ENCODE results near the gene TUBG1. TPM values are rescaled to one million over a fixed set of nuclear protein-coding genes. Genes with fewer than 3 reads are reported as not detected.

TUBG1 gene
- total RNA-seq (2021) (130 to 141 TPM (median 140 TPM) in 3 replicates), Bru-seq, nascent RNA (percentile 84 among the genes with signal in this experiment)
- long read RNA-seq, experiment 1, transcript TUBG1-201 (11 exons, 1,611 nt), result major isoform, 614 of 677 reads
- long read RNA-seq, experiment 1, partial matches to known transcripts, result 24 of 677 reads
- long read RNA-seq, experiment 1, other reads (novel, unspliced or antisense), result 39 of 677 reads
- long read RNA-seq, experiment 2, transcript TUBG1-201 (11 exons, 1,611 nt), result major isoform, 101 of 163 reads
- long read RNA-seq, experiment 2, partial matches to known transcripts, result 27 of 163 reads
- long read RNA-seq, experiment 2, other reads (novel, unspliced or antisense), result 35 of 163 reads
- long read RNA-seq, experiment 3, transcript TUBG1-201 (11 exons, 1,611 nt), result major isoform, 366 of 414 reads
- long read RNA-seq, experiment 3, partial matches to known transcripts, result 24 of 414 reads
- long read RNA-seq, experiment 3, other reads (novel, unspliced or antisense), result 24 of 414 reads

- Mint-ChIP-seq H3K4me3 (peak within 1 kb of the TSS; percentile 100), H3K27me3 (ENCODE audit: low read depth) (no peaks in the 10 kb centered on the region), H3K9me3 (no peaks in the 10 kb centered on the region), H3K36me3 (peaks cover 31% of the 10 kb centered on the region), H3K27ac (peak within 1 kb of the TSS; percentile 97), H3K4me1 (peaks cover 17% of the 10 kb centered on the region)
- peak; percentile 99 for DNase-seq (ENCODE audit: low spot score)
- ChIA-PET CTCF (interaction anchor here (0.5 to 3.5 kb wide), 24 partner anchors 9 to 389 kb away, joined by 3 to 55 read pairs (median 5); partner anchors contain the start of genes BECN1, CCR10, MLX and PLEKHH3), POLR2A (interaction anchor here (0.6 to 1.9 kb wide), 10 partner anchors 9 to 72 kb away, joined by 3 to 9 read pairs (median 4); partner anchors contain the start of genes PLEKHH3, PSMC3IP and TUBG2)
- ATAC-seq, result peak; percentile 94
- TF ChIP-seq AFF4 (CRISPR knock-in tag; IDR thresholded peaks at IDR 0.05; ENCODE audit: borderline replicate concordance) (no peak), NFE2L1 (CRISPR knock-in tag; IDR thresholded peaks at IDR 0.05) (0 out of 2 replicates have a peak, but pooled peaks have one; percentile 35), FOXK1 (CRISPR knock-in tag; IDR thresholded peaks at IDR 0.05) (peak; percentile 83), ARID4B (CRISPR knock-in tag; IDR thresholded peaks at IDR 0.05; ENCODE audit: borderline replicate concordance) (peak; percentile 90; the same call in 1 of the 2 replicates), SMAD3 (CRISPR knock-in tag; IDR thresholded peaks at IDR 0.05; ENCODE audit: borderline replicate concordance) (0 out of 2 replicates have a peak, but pooled peaks have one; percentile 11), ZBTB21 (CRISPR knock-in tag; IDR thresholded peaks at IDR 0.05; ENCODE audit: borderline replicate concordance) (peak; percentile 77; the same call in 1 of the 2 replicates), MYBL2 (CRISPR knock-in tag; IDR thresholded peaks at IDR 0.05) (0 out of 2 replicates have a peak, but pooled peaks have one; percentile 43), NFYB (CRISPR knock-in tag; conservative IDR thresholded peaks at IDR 0.05; ENCODE audit: low read depth) (peak; percentile 56; the same call in 1 of the 2 replicates), CREM (CRISPR knock-in tag; IDR thresholded peaks at IDR 0.05) (peak; percentile 56; the same call in 1 of the 2 replicates), SP1 (CRISPR knock-in tag; conservative IDR thresholded peaks at IDR 0.05) (peak; percentile 75), HMGXB4 (CRISPR knock-in tag; IDR thresholded peaks at IDR 0.05) (0 out of 2 replicates have a peak, but pooled peaks have one; percentile 40), ZMAT4 (CRISPR knock-in tag; IDR thresholded peaks at IDR 0.05) (no peak), TEAD1 (CRISPR knock-in tag; IDR thresholded peaks at IDR 0.05) (0 out of 2 replicates have a peak, but pooled peaks have one; percentile 6)
- TF ChIP-seq, protein P1, sequence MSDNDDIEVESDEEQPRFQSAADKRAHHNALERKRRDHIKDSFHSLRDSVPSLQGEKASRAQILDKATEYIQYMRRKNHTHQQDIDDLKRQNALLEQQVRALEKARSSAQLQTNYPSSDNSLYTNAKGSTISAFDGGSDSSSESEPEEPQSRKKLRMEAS (CRISPR knock-in tag; IDR thresholded peaks at IDR 0.05), result peak; percentile 77
- TF ChIP-seq, protein P2, sequence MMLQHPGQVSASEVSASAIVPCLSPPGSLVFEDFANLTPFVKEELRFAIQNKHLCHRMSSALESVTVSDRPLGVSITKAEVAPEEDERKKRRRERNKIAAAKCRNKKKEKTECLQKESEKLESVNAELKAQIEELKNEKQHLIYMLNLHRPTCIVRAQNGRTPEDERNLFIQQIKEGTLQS (CRISPR knock-in tag; conservative IDR thresholded peaks at IDR 0.05), result no peak
- TF ChIP-seq, protein P3, sequence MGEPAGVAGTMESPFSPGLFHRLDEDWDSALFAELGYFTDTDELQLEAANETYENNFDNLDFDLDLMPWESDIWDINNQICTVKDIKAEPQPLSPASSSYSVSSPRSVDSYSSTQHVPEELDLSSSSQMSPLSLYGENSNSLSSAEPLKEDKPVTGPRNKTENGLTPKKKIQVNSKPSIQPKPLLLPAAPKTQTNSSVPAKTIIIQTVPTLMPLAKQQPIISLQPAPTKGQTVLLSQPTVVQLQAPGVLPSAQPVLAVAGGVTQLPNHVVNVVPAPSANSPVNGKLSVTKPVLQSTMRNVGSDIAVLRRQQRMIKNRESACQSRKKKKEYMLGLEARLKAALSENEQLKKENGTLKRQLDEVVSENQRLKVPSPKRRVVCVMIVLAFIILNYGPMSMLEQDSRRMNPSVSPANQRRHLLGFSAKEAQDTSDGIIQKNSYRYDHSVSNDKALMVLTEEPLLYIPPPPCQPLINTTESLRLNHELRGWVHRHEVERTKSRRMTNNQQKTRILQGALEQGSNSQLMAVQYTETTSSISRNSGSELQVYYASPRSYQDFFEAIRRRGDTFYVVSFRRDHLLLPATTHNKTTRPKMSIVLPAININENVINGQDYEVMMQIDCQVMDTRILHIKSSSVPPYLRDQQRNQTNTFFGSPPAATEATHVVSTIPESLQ (CRISPR knock-in tag; IDR thresholded peaks at IDR 0.05), result no peak
- TF ChIP-seq, protein P4, sequence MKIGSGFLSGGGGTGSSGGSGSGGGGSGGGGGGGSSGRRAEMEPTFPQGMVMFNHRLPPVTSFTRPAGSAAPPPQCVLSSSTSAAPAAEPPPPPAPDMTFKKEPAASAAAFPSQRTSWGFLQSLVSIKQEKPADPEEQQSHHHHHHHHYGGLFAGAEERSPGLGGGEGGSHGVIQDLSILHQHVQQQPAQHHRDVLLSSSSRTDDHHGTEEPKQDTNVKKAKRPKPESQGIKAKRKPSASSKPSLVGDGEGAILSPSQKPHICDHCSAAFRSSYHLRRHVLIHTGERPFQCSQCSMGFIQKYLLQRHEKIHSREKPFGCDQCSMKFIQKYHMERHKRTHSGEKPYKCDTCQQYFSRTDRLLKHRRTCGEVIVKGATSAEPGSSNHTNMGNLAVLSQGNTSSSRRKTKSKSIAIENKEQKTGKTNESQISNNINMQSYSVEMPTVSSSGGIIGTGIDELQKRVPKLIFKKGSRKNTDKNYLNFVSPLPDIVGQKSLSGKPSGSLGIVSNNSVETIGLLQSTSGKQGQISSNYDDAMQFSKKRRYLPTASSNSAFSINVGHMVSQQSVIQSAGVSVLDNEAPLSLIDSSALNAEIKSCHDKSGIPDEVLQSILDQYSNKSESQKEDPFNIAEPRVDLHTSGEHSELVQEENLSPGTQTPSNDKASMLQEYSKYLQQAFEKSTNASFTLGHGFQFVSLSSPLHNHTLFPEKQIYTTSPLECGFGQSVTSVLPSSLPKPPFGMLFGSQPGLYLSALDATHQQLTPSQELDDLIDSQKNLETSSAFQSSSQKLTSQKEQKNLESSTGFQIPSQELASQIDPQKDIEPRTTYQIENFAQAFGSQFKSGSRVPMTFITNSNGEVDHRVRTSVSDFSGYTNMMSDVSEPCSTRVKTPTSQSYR (CRISPR knock-in tag; IDR thresholded peaks at IDR 0.05), result peak; percentile 35; the same call in 1 of the 2 replicates
These were observed at the start of gene TUBG1, which contains the start of gene RETREG3 for GRCh38 chr17:42609182-42609813. Gene TUBG1, plus strand, starts transcription at chr17:42609683. Its CDS starts 55 bp downstream, at chr17:42609738. Gene RETREG3, minus strand, starts transcription at chr17:42609374. Its CDS starts 50 bp downstream, at chr17:42609324.

All from WTC11 (cell line).